Astrocyte (in vitro differentiated cells and primary cell): ENCODE data around the gene PHC1.

Experiments
- CTCF ChIP-seq: IDR thresholded peaks from 2 replicates; pipeline ENCODE4 v1.5.1; 2011; ENCODE audit warnings: low read depth, mild to moderate bottlenecking, inconsistent platforms, low read length, moderate library complexity; ENCODE audit not compliant: insufficient read depth
- EZH2 ChIP-seq: IDR thresholded peaks from 2 replicates; pipeline ENCODE4 v1.6.1; 2012; ENCODE audit warnings: mild to moderate bottlenecking, low read length, inconsistent platforms; ENCODE audit not compliant: insufficient read depth

DNA sequence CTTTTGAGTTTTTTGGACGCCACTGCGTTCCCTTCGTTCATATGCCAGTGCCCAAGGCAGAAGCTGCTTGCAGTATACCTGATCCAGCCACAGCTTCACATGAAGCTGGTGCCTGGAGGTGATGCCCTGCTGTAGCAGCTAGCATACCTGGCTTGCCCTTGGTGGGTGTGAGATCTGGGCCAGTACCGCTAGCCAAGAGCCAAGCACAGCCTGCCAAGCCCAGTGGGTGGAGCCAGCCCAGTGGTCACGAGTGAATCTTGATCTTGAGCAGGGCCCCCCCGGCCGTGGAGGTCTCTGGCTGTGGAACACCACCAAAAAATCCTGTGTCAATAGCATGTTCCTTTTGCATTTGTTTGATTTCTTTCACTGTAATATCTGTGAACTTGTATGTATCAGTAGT lies 42.5 kb downstream of the PHC1 start:
- TF ChIP-seq CTCF (no peak), EZH2 (no peak)
